Placental pericyte (primary cell): ENCODE measurements around the gene GATA5. TPM values are rescaled to one million over a fixed set of nuclear protein-coding genes. Genes with fewer than 3 reads are reported as not detected.

ENCODE experiments used
- total RNA-seq: library from RNA; depleted of rRNA; stranded (reverse); fragments of >200 nt; gene quantifications from 2 replicates; pipeline ENCODE4 v1.2.3, GENCODE V29; 2012

The GATA5 gene, protein sequence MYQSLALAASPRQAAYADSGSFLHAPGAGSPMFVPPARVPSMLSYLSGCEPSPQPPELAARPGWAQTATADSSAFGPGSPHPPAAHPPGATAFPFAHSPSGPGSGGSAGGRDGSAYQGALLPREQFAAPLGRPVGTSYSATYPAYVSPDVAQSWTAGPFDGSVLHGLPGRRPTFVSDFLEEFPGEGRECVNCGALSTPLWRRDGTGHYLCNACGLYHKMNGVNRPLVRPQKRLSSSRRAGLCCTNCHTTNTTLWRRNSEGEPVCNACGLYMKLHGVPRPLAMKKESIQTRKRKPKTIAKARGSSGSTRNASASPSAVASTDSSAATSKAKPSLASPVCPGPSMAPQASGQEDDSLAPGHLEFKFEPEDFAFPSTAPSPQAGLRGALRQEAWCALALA
- total RNA-seq: not detected in 2 replicates

DNA sequence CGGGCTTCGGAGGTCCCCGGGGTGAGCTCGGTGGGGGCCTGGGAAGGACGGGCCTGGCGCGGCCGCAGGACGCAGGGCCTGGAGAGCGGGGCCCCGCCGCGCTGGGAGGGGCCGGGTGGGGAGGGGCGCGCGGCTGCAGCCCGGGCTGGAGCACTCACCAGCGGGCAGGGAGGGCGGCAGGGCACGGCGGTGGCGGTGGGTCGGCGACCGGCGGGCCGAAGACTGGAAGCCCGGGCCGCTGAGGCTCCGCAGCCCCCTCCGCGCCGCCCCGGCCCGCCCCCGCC is at the start of gene GATA5:
GATA5 (minus strand) TSS at position 224 of the 284 bp plus-strand sequence. CDS start 474 bp downstream, outside the sequence.

DNA sequence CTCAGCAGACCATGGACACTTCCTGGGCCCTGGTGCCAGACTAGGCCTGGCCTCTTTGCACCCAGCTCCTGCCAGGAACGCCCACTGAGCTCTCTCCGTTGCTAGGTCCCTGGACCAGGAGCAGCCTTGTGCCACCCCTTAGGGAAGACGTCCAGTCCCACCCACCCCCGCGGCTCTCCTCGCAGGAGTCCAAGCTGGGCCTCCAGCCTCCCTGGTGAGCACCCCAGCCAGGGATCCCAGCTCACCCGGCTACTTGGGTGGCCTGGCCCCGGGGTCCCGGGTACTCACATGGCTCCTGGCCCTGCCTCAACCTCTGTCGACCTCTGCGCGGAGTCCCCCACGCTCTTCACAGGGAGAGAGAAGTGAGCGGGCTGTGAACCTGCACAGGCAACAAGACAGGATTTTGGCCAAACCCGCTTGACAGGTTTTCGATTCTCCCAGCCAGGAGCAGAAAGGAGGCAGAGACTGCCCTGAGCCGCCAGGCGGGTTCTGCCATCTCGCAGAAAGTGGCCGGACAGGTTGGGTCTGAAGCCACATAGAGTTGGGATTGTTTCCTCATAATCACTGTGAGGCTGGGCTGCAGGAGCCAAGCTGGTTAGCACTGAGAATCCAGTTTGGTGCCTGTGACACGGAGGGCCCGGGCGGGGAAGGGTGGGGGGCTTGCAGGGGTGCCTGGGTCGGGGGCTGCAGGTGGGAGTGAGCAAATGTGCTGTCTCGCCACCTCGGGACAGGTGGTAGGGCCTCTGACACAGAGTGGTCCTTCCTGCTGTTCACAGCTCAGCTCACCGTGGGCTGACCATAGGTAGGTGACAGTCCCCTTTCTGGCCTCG is 48.4 kb downstream of the GATA5 start, which contains the start of gene RBBP8NL:
RBBP8NL (minus strand) TSS at position 368 of the 830 bp plus-strand sequence. CDS start 7,892 bp downstream, outside the sequence.

Other genes starting within 250 kb of the GATA5 start
- 23.9 and 34.1 TPM in 2 replicates for gene OSBPL2, start 237.5 kb downstream of the GATA5 start, total RNA-seq
- 174 and 247 TPM in 2 replicates for gene ADRM1, start 173.0 kb downstream of the GATA5 start, total RNA-seq
- gene LAMA5, start 108.7 kb downstream of the GATA5 start, total RNA-seq: 53.8 and 64.3 TPM in 2 replicates
- 472 and 851 TPM in 2 replicates for gene RPS21, start 88.9 kb downstream of the GATA5 start, total RNA-seq
- gene CABLES2, start 68.7 kb downstream of the GATA5 start, total RNA-seq: 4.4 and 8.8 TPM in 2 replicates
- gene RBBP8NL, start 48.5 kb downstream of the GATA5 start, total RNA-seq: not detected in 2 replicates
- gene SLCO4A1, start 166.5 kb upstream of the GATA5 start, total RNA-seq: 0.44 and 6.6 TPM in 2 replicates
- 0.22 and 29.8 TPM in 2 replicates for gene NTSR1, start 232.8 kb upstream of the GATA5 start, total RNA-seq